GM19397 (cell line): ENCODE data around the gene CHRNE.
"Not testable (repeated sequence)": the region's sequence is repeated elsewhere in the genome, so short reads cannot be mapped to it uniquely, and the experiment has no call there.

ENCODE experiments used
- ATAC-seq: cut with Tn5 transposase; IDR thresholded peaks from one replicate; pipeline ENCODE4 v1.9.1; 2021; ENCODE audit warnings: mild to moderate bottlenecking, moderate library complexity; ENCODE audit not compliant: unreplicated experiment

CHRNE gene

DNA sequence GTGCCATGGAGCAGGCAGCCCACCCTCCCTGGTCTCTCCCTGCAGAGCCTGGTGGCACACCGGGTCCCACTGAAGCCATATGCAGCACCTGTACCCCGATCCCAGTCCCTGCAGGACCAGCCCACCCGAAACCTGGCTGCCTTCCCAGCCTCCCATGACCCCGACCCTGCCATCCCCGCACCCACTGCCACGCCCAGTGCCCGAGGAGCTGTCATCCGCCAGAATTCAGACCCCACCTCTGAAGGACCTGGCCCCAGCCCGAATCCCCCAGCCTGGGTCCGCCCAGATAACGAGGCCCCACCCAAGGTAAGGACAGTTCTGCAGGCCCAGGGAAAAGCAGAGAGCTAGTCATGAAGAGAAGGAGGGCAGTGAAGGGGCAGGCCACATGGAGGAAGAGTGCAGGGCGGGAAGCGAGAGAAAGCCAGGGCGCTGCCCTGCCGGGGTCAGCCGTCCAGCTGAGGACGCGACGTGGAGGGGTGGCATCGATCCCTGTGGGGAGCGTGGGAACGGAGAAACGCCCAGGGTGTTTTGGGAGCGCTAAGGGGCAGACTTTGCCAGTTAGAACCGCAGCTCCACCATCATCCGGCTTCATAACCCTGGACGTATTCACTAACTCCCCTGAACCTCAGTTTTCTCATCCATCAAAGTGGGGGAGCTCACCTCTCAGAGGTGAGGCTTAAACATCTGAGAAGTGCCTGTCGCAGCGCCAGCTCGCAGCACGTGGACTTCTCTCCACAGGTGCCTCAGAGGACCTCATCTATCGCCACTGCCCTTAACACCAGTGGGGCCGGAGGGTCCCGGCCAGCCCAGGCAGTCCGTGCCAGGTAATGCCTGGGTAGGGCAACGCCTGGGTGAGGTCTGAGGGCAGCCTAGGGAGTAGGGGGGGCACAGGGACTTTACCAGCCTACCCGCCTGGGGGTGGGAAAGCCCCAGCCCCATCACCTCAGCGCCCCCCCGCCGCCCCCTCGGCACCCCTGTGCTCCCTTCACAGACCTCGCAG, 11.2 kb downstream of the CHRNE start:
- no peak for ATAC-seq

- no peak for ATAC-seq
Measured at GRCh38 chr17:4887581-4887980, 15.3 kb downstream of the CHRNE start.

DNA sequence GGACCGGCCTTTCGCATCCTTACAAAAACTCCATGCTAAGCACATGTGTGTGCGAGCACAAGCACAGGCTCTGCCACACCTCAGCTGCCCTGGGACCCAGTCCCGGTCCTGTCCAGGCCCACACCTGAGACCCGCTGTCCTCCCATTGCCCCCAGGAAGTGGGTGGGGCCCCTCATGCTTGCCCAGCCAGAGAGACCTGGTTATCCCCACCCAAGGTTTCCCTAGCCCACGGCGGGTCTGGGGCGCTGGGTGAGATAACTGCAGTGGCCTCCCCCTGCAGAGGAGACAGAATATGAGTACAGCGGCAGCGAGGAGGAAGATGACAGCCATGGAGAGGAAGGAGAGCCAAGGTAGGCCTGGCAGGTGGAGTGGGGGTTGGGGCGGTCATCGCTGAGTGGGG, 16.1 kb downstream of the CHRNE start:
- ATAC-seq, result no peak

- ATAC-seq, result no peak
Measured at GRCh38 chr17:4884489-4884888, 18.4 kb downstream of the CHRNE start.

DNA sequence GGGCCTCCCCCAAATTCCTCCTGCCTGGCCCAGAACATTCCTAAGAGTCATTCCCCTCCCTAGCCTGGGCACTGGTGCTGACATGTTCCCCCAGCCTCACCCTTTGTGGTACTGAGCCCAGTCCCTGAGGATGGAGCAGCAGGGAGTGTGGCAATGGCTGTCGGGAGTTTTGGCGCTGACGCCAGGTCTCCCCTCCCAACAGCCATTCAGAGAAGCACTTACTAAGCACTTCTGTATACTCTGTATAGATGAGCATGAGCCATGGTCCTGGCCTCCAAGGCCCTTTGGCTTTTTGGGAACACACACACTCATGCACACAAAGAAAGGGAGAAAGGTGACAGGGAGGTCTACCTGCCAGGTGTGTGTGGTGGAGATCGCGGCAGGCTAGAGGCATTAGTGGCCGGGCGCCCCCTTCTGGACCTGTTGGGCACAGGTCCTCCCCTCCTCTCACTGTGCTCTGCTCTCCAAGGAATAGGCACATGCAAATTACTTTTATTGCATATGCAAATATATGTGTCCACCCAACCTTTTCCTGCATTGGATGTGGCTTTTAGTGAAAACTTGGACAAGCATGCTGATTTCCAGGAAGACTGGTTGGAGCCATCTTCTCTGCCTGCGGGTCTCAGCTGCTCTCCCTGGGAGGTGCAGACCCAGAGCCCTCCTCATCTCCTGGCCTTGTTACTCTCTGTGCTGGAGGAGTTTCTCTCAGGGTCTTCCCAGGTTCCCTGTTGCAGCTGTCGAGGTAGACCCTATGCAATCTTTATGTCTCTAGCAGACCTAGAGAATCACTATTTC, 20.9 kb downstream of the CHRNE start:
- no peak for ATAC-seq

- no peak for ATAC-seq
Measured at GRCh38 chr17:4880857-4881256, 22.0 kb downstream of the CHRNE start.

DNA sequence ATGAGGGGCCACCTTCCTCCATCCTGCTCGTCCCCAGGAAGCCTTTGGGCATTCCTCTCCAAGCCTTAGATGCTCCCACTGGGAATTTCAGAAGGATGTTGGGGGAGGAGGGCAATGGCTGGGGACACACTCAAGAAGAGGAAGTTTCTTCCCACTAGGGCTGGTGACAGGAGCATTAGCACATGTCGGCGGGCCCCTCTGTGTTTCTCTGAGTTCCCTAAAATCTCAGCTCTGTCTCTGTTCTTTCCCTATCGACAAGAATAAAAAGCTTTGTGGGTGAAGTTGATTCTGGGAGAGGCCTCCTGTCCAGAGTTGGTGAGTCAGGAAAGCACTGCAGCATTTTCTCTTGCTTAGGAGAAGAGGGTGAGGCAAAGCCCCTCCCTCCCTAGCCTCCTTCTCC, 23.3 kb downstream of the CHRNE start:
- no peak for ATAC-seq

- no peak for ATAC-seq
Measured at GRCh38 chr17:4877089-4877488, 25.8 kb downstream of the CHRNE start.

DNA sequence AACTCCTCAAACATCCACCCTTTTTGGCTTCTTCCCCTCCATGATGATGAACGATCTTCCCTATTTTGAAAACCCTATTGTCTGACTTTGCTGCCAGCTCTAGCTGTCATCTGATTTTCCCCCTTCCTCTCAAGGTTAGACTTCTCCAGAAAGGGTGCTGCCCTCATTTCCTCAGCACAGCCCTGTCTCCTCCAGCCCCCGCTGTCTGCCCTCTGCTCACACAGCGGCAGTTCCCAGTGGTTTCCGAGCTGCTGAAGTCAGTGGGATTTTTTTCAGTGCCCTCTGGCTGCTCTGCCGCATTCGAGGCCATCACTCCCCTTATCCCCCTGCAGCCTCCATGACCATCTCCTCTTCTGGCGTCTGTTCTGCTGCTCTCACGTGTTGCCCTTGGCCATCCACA, 30.1 kb downstream of the CHRNE start:
- ATAC-seq, result no peak

- no peak for ATAC-seq
Measured at GRCh38 chr17:4870855-4871254, 32.0 kb downstream of the CHRNE start.

DNA sequence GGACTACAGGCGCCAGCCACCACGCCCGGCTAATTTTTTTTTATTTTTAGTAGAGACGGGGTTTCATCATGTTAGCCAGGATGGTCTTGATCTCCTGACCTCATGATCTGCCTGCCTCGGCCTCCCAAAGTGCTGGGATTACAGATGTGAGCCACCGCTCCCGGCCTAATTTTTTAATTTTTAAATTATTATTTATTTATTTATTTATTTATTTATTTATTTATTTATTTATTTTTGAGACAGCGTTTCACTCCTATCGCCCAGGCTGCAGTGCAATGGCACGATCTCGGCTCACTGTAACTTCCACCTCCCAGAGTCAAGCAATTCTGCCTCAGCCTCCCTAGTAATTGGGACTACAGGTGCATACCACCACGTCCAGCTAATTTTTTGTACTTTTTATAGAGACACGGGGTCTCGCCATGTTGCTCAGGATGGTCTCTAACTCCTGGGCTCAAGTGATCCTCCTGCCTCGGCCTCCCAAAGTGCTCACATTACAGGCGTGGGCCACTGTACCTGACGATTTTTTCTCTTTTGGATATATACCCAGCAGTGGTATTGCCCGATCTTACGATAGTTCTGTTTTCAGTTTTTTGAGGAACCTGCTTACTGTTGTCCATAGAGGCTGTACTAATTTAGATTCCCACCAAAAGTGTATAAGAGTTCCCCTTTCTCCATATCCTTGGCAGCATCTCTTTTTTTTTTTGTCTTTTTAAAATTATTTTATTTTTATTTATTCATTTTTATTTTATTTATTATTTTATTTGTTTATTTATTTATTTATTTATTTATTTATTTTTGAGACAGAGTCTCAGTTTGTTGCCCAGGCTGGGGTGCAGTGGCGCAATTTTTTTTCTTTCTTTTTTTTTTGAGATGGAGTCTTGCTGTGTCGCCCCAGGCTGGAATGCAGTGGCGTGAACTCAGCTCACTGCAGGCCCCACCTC, 33.6 kb downstream of the CHRNE start:
- ATAC-seq, result not testable (repeated sequence)

- ATAC-seq, result not testable (repeated sequence)
Measured at GRCh38 chr17:4867535-4867934, 35.4 kb downstream of the CHRNE start.

GRCh38 chr17:4863321-4863720, 39.6 kb downstream of the CHRNE start:
- ATAC-seq, result no peak

- ATAC-seq, result no peak
Measured at GRCh38 chr17:4862720-4863119, 40.2 kb downstream of the CHRNE start.

GRCh38 chr17:4861052-4861451, 41.8 kb downstream of the CHRNE start:
- ATAC-seq, result no peak

DNA sequence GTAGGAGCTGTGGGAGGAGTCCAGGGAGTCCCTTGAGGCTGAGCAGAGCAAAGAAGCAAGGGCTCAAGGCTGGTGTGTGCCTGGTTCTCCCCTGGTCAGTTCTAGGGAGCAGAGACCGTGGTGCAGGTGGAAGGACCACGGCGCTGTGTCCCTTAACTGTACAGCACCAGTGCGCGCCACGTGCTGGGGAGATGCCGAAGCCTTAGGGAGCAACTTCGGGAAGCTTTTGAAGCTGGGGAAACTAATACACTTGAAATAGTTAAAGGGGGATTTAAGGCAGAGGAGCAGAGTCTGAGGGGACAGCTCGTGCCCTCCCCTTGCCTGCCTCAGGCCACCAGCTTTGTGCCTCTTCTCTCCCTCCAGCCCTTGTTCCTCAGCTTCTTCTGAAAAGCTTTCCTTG, 42.2 kb downstream of the CHRNE start:
- ATAC-seq, result no peak

DNA sequence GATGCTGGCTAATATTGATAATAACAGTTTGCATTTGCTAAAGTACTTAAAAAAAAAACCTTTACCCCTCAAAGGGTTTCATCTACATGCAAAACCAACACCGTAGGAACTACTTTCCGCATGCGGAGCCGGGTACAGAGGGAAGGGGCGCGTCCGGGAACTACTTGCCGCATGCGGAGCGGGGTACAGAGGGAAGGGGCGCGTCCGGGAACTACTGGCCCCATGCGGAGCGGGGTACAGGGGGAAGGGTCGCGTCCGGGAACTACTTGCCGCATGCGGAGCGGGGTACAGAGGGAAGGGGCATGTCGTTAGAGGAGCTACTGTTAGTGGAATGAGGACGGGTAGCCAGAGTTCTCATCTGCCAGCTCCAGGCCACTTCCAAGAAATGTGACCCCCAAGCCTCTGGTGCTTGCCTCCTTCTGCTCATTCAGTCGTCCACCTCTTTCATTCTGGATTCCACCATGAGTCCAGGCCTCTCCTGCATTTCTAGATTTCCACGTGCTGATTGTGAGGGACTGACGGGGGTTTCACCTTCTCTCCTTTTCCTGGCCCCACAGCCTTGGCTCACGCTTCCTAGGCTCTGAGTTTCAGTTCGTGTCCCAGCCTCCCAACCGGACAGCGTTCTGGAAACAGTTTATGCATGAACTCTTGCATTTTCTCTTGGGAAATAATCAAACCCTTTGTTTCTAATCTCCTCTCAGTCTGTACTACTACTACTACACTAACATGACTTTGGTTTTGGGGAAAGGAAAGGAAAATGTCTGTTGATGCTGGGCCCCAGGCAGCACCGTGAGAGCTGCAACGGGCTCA, 42.9 kb downstream of the CHRNE start:
- ATAC-seq, result no peak

DNA sequence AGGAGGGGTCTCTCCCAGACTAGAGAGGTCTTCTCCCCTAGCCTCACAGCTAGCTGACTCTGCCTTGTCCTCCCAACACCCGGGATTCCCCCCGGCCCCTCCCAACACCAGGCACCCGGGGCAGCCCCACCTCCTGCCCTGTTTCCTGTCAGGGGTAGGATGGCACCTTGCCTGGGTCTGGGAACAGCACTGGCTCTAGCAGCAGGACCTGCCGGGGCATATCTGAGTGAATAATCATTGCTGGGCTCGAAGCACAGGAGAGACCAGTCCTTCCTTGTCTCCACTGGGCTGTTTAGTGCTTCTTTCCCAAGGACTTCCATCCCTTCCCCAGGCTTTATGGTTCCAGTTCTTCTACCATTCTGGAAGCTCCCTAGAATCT, 44.0 kb downstream of the CHRNE start:
- no peak for ATAC-seq

DNA sequence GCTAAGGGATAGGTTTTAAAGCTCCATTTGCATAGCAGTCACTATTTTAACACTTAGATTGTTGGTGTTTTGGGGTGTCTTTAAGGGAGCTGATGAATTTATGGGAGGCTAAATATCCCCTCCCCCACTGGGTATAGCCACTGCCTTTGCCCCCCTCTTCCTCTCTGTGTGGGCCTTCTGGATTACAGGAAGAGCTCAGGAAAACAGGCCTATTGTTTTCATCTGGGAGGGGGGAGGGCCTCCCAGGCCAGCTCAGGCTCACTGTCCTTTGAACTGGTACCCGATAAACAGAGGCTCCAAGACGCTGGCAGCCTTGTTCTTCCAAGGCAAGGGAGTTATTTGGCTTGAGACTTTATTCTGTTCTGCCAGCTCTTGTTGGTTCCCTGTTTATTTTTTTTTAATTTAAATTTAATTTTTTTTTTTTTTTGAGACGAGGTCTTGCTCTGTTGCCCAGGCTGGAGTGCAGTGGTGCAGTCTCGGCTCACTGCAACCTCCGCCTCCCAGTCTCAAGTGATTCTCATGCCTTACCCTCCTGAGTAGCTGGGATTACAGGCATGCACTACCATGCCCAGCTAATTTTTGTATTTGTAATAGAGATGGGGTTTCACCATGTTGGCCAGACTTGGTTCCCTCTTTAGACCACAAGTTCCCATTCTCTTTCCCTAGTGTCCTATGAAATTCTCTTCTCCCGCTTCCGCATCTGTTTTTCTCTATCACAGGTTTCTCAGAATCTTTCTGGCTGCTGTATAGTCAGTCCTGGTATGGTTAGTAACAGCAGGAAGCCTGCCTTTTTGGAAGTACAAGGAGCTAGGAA, 44.6 kb downstream of the CHRNE start:
- no peak for ATAC-seq
